ENCODE results near the gene RAB35.
A peak's percentile ranks its signal among the peaks of the same experiment; 100 is the strongest.

The RAB35 gene

GRCh38 chr12:120051535-120051934 lies 65.0 kb downstream of the RAB35 start:
- no peak overlapping the region for H3K27ac ChIP-seq (ENCODE audit: extremely low read depth, low read depth, low read length)
- no peaks in the 10 kb centered on the region for H3K9me3 ChIP-seq (ENCODE audit: control insufficient read depth, insufficient read depth, low read depth, low read length)
- H3K4me1 ChIP-seq (ENCODE audit: control insufficient read depth, insufficient read depth, low read length): no peaks in the 10 kb centered on the region
- no peak overlapping the region for H3K4me3 ChIP-seq (ENCODE audit: low read depth, low read length)
- ChIA-PET CTCF (interaction anchor here (0.6 kb wide), 1 partner anchor 9 kb away, joined by 3 read pairs; no protein-coding TSS in a partner anchor), POLR2A (no interaction called here)
- TF ChIP-seq KLF1 (tag by site-specific recombination; IDR thresholded peaks at IDR 0.05): no peak
- no peak for TF ChIP-seq ZNF510 (tag by site-specific recombination; IDR thresholded peaks at IDR 0.05; ENCODE audit: insufficient replicate concordance)
- no peak for TF ChIP-seq MEIS1 (CRISPR knock-in tag; IDR thresholded peaks at IDR 0.05; ENCODE audit: borderline replicate concordance)
- no peak for TF ChIP-seq FEZF1 (tag by site-specific recombination; IDR thresholded peaks at IDR 0.05)
- peak; percentile 100 for TF ChIP-seq ZNF529 (tag by site-specific recombination; IDR thresholded peaks at IDR 0.05; ENCODE audit: insufficient replicate concordance)
- TF ChIP-seq YY2 (tag by site-specific recombination; IDR thresholded peaks at IDR 0.05): no peak
- no peak for TF ChIP-seq ZNF776 (tag by site-specific recombination; IDR thresholded peaks at IDR 0.05; ENCODE audit: borderline replicate concordance)
- TF ChIP-seq ZNF24 (tag by site-specific recombination; IDR thresholded peaks at IDR 0.05): no peak
- H3K36me3 ChIP-seq (ENCODE audit: control insufficient read depth in 2 of 2, insufficient read depth in 1 of 2, low read length in 2 of 2): no peaks in the 10 kb centered on the region

GRCh38 chr12:120049426-120049825 lies 67.1 kb downstream of the RAB35 start:
- Histone ChIP-seq H3K4me1 (ENCODE audit: control insufficient read depth, insufficient read depth, low read length) (no peaks in the 10 kb centered on the region), H3K4me3 (ENCODE audit: low read depth, low read length) (no peak overlapping the region), H3K36me3 (ENCODE audit: control insufficient read depth in 2 of 2, insufficient read depth in 1 of 2, low read length in 2 of 2) (no peaks in the 10 kb centered on the region), H3K9me3 (ENCODE audit: control insufficient read depth, insufficient read depth, low read depth, low read length) (no peaks in the 10 kb centered on the region), H3K27ac (ENCODE audit: extremely low read depth, low read depth, low read length) (no peak overlapping the region)
- CTCF ChIA-PET: no interaction called here
- POLR2A ChIA-PET: no interaction called here
- TF ChIP-seq EGR2 (tag by site-specific recombination; IDR thresholded peaks at IDR 0.05; ENCODE audit: low read depth) (no peak), ZNF280C (tag by site-specific recombination; IDR thresholded peaks at IDR 0.05) (no peak), GLI2 (tag by site-specific recombination; IDR thresholded peaks at IDR 0.05; ENCODE audit: borderline replicate concordance, low read depth) (no peak), ZNF558 (tag by site-specific recombination; IDR thresholded peaks at IDR 0.05) (peak; percentile 94), INSM2 (tag by site-specific recombination; IDR thresholded peaks at IDR 0.05) (no peak)

- CTCF ChIA-PET: interaction anchor here (0.7 to 1.1 kb wide), 3 partner anchors 10 to 178 kb away, joined by 4 read pairs; no protein-coding TSS in a partner anchor
- no peak for TF ChIP-seq ZNF311 (tag by site-specific recombination; IDR thresholded peaks at IDR 0.05; ENCODE audit: borderline replicate concordance)
- no peak for TF ChIP-seq ZXDB (tag by site-specific recombination; IDR thresholded peaks at IDR 0.05)
- TF ChIP-seq ZNF791 (tag by site-specific recombination; IDR thresholded peaks at IDR 0.05): no peak
- TF ChIP-seq PRDM2 (tag by site-specific recombination; IDR thresholded peaks at IDR 0.05; ENCODE audit: borderline replicate concordance): no peak
- TF ChIP-seq ZNF645 (tag by site-specific recombination; IDR thresholded peaks at IDR 0.05): no peak
- TF ChIP-seq ZNF629 (tag by site-specific recombination; IDR thresholded peaks at IDR 0.05): no peak
- no peak for TF ChIP-seq GFI1B (tag by site-specific recombination; IDR thresholded peaks at IDR 0.05)
- no peak for TF ChIP-seq GLI4 (tag by site-specific recombination; IDR thresholded peaks at IDR 0.05)
Observed at GRCh38 chr12:120048263-120048662, 68.3 kb downstream of the RAB35 start.

More at GRCh38 chr12:120048263-120048662, 68.3 kb downstream of the RAB35 start:
- Histone ChIP-seq H3K9me3 (ENCODE audit: control insufficient read depth, insufficient read depth, low read depth, low read length) (no peaks in the 10 kb centered on the region), H3K4me3 (ENCODE audit: low read depth, low read length) (no peak overlapping the region), H3K36me3 (ENCODE audit: control insufficient read depth in 2 of 2, insufficient read depth in 1 of 2, low read length in 2 of 2) (no peaks in the 10 kb centered on the region), H3K27ac (ENCODE audit: extremely low read depth, low read depth, low read length) (no peak overlapping the region), H3K4me1 (ENCODE audit: control insufficient read depth, insufficient read depth, low read length) (peaks cover 2% of the 10 kb centered on the region; the same call in 1 of the 2 replicates)
- POLR2A ChIA-PET: no interaction called here

All from HEK293 (cell line).